HepG2 (cell line): ENCODE results near the gene CDC26. TPM values are rescaled to one million over a fixed set of nuclear protein-coding genes. Genes with fewer than 3 reads are reported as not detected.
A peak's percentile ranks its signal among the peaks of the same experiment; 100 is the strongest.

Experiments
- ATAC-seq: fragments of 200-7000 bp; cut with Tn5 transposase; 3 replicates; pipeline ENCODE4 v1.9.1; 2020; ENCODE audit warnings: mild to moderate bottlenecking, moderate library complexity
- BruUV-seq: library from RNA; stranded (reverse); fragments of 400-500 nt; replicated peaks from 2 replicates; lab custom pipeline; 2021; lab: Mats Ljungman, UMichigan
- CTCF ChIA-PET: fragments of 300-600 bp; formaldehyde crosslinking; extraction: SDS; loops from one replicate; lab custom pipeline; 2021; ENCODE audit warnings: low total read pairs, inconsistent platforms, low intra/inter-chr PET ratio; lab: Yijun Ruan, JAX
- POLR2A ChIA-PET: fragments of 350-600 bp; sonication (Branson Sonifier 250); formaldehyde crosslinking; loops from one replicate; lab custom pipeline; 2020; ENCODE audit warnings: antibody characterized with exemption, inconsistent platforms; lab: Yijun Ruan, JAX
- DNase-seq: peaks from one replicate; pipeline ENCODE4 v3.0.0-alpha.2; 2015; ENCODE audit warnings: low spot score
- FAIRE-seq: peaks from 3 replicates; lab custom pipeline; 2011; peaks lifted over from hg19 to GRCh38; lab: Jason Lieb, UNC
- H2AFZ ChIP-seq: one replicate; pipeline ENCODE4 v1.6.1; 2011; ENCODE audit warnings: low read length, inconsistent platforms
- H3K27ac ChIP-seq: fragments of 300-600 bp; 3 replicates; pipeline ENCODE4 v1.8.0; 2011; ENCODE audit warnings: mixed run types, mild to moderate bottlenecking, mixed read lengths, low read length, inconsistent platforms; ENCODE audit not compliant: insufficient read depth; ENCODE audit errors: extremely low read length
- H3K27me3 ChIP-seq, 2 experiments: fragments of 200-600 bp in 1 of 2; 2 replicates in 1 of 2; 3 replicates in 1 of 2; pipeline versions ENCODE4 v1.6.0 to v1.8.0; 2011; ENCODE audit warnings: low read length in 2 of 2, mild to moderate bottlenecking in 2 of 2, moderate library complexity in 2 of 2, inconsistent platforms in 1 of 2; ENCODE audit not compliant: insufficient read depth in 2 of 2, control insufficient read depth in 1 of 2
- H3K36me3 ChIP-seq, 2 experiments: fragments of 200-600 bp in 1 of 2; replicated peaks in 1 of 2; 2 replicates in 1 of 2; 3 replicates in 1 of 2; pipeline versions ENCODE4 v1.5.1 to v1.8.0; 2011; ENCODE audit warnings: low read length in 2 of 2, inconsistent platforms in 1 of 2; ENCODE audit not compliant: insufficient read depth in 2 of 2, control insufficient read depth in 1 of 2
- H3K4me1 ChIP-seq: 2 replicates; pipeline ENCODE4 v1.5.1; 2012; ENCODE audit warnings: low read length, inconsistent platforms; ENCODE audit not compliant: insufficient read depth
- H3K4me2 ChIP-seq: 2 replicates; pipeline ENCODE4 v1.6.0; 2011; ENCODE audit warnings: low read depth, low read length, inconsistent platforms
- H3K4me3 ChIP-seq, 3 experiments: fragments of 200-600 bp in 1 of 3; sonication (generic), shearing (Covaris generic) in 1 of 3; replicated peaks in 1 of 3; 2 replicates each; pipeline ENCODE4 v1.5.1; 2011 to 2016; ENCODE audit warnings: low read length in 3 of 3, inconsistent platforms in 2 of 3, low read depth in 2 of 3, mild to moderate bottlenecking in 2 of 3, control low read depth in 1 of 3, mixed read lengths in 1 of 3; ENCODE audit not compliant: insufficient read depth in 1 of 3
- H3K79me2 ChIP-seq: one replicate; pipeline ENCODE4 v1.6.1; 2011; ENCODE audit warnings: low read length, inconsistent platforms; ENCODE audit not compliant: insufficient read depth
- H3K9ac ChIP-seq: 2 replicates; pipeline ENCODE4 v1.6.0; 2011; ENCODE audit warnings: mild to moderate bottlenecking, low read depth, low read length, inconsistent platforms; ENCODE audit not compliant: insufficient read depth
- H3K9me3 ChIP-seq: 2 replicates; pipeline ENCODE4 v1.5.1; 2012; ENCODE audit warnings: mild to moderate bottlenecking, low read length
- H4K20me1 ChIP-seq: 2 replicates; pipeline ENCODE4 v1.6.0; 2011; ENCODE audit warnings: inconsistent platforms, mild to moderate bottlenecking, low read length, moderate library complexity; ENCODE audit not compliant: insufficient read depth
- HES4 ChIP-seq: sonication (generic); formaldehyde crosslinking; IDR thresholded peaks from 2 replicates; pipeline ENCODE4 v1.9.0; 2021; ENCODE audit warnings: mild to moderate bottlenecking, missing genetic modification reagents, borderline replicate concordance
- MTERF4 ChIP-seq: sonication (generic); formaldehyde crosslinking; IDR thresholded peaks from 2 replicates; pipeline ENCODE4 v1.8.0; 2023; ENCODE audit warnings: mild to moderate bottlenecking, missing genetic modification reagents
- PAX8 ChIP-seq: sonication (generic); formaldehyde crosslinking; IDR thresholded peaks from 2 replicates; pipeline ENCODE4 v1.8.0; 2022; ENCODE audit warnings: mild to moderate bottlenecking, missing genetic modification reagents, borderline replicate concordance
- THAP11 ChIP-seq: IDR thresholded peaks from 2 replicates; pipeline ENCODE4 v1.6.1; 2016; ENCODE audit warnings: missing biosample characterization, missing genetic modification reagents
- ZBTB20 ChIP-seq: sonication (generic); formaldehyde crosslinking; IDR thresholded peaks from 2 replicates; pipeline ENCODE4 v1.8.1; 2023; ENCODE audit warnings: missing genetic modification reagents, low read depth, mild to moderate bottlenecking, borderline replicate concordance
- ZFP41 ChIP-seq: sonication (generic); formaldehyde crosslinking; IDR thresholded peaks from 2 replicates; pipeline ENCODE4 v1.4.0; 2020; ENCODE audit warnings: mild to moderate bottlenecking, missing genetic modification reagents, borderline replicate concordance
- ZNF235 ChIP-seq: sonication (generic); formaldehyde crosslinking; IDR thresholded peaks from 2 replicates; pipeline ENCODE4 v1.8.1; 2023; ENCODE audit warnings: mild to moderate bottlenecking, missing genetic modification reagents, borderline replicate concordance
- ZNF296 ChIP-seq: sonication (generic); formaldehyde crosslinking; conservative IDR thresholded peaks from 2 replicates; pipeline ENCODE4 v1.5.0; 2020; ENCODE audit warnings: mild to moderate bottlenecking, missing genetic modification reagents
- ZNF446 ChIP-seq: sonication (generic); formaldehyde crosslinking; IDR thresholded peaks from 2 replicates; pipeline ENCODE4 v1.5.0; 2020; ENCODE audit warnings: mild to moderate bottlenecking, missing genetic modification reagents
- ZNF607 ChIP-seq: sonication (generic); formaldehyde crosslinking; IDR thresholded peaks from 2 replicates; pipeline ENCODE4 v1.5.1; 2020; ENCODE audit warnings: missing genetic modification reagents, mild to moderate bottlenecking, borderline replicate concordance
- ZNF83 ChIP-seq: sonication (generic); formaldehyde crosslinking; IDR thresholded peaks from 2 replicates; pipeline ENCODE4 v1.4.0; 2020; ENCODE audit warnings: missing genetic modification reagents, mild to moderate bottlenecking, borderline replicate concordance
- WGBS: methylation state at CpG from one replicate; pipeline ENCODE4 v1.1.6; 2017; ENCODE audit warnings: low lambda C conversion rate; 5-methylcytosine and 5-hydroxymethylcytosine counted together
- in situ Hi-C: cut with HindIII; loops from 2 replicates; pipeline ENCODE4 v1.10.0; 2017; ENCODE audit warnings: low pct_unique_long_range_greater_than_20kb; ENCODE audit not compliant: extremely low pct_ligation_motif_present
- intact Hi-C: fragments of 100-400 bp; cut with micrococcal nuclease; formaldehyde crosslinking; loops from one replicate; pipeline ENCODE4 v1.10.0; 2022; ENCODE audit not compliant: unreplicated experiment
- polyA plus RNA-seq, 8 experiments: library from polyadenylated mRNA; depleted of rRNA in 3 of 8; stranded (reverse) in 7 of 8; unstranded in 1 of 8; fragments of >200 nt; fragmentation: Illumina TruSeq in 4 of 8; extraction: Trizol in 4 of 8; gene quantifications; 2 replicates each; pipeline versions ENCODE4 v1.2.1 to v1.2.3, GENCODE V29; 2011 to 2016; ENCODE audit warnings: low read depth in 4 of 8, missing spikeins in 1 of 8, mixed read lengths in 1 of 8; ENCODE audit not compliant: insufficient read depth in 1 of 8
- total RNA-seq, 5 experiments: library from RNA; depleted of rRNA; stranded (reverse); fragments of >200 nt; fragmentation: Illumina TruSeq; extraction: Trizol; gene quantifications; 2 replicates each; pipeline ENCODE4 v1.2.3, GENCODE V29; 2016; ENCODE audit warnings: low read depth in 1 of 5
- TF ChIP-seq, protein P1 (sequence below): sonication (generic); formaldehyde crosslinking; IDR thresholded peaks from 2 replicates; pipeline ENCODE4 v1.5.1; 2020; ENCODE audit warnings: missing genetic modification reagents, mild to moderate bottlenecking, borderline replicate concordance
- TF ChIP-seq, protein P2 (sequence below): sonication (generic); formaldehyde crosslinking; IDR thresholded peaks from 2 replicates; pipeline ENCODE4 v1.9.0; 2021; ENCODE audit warnings: mild to moderate bottlenecking, missing genetic modification reagents

The CDC26 gene
- total and polyA plus RNA-seq, 2 of the 13 experiments (the other 11 are each of a cell fraction or from before 2014, with no cell fraction given): 26.6 to 57.9 TPM

GRCh38 chr9:113221800-113222481, 53.4 kb downstream of the CDC26 start:
- Histone ChIP-seq H2AFZ (no peak overlapping the region), H3K4me2 (peak overlapping the region; percentile 80), H3K27me3 (peaks cover 0 to 3% of the 10 kb centered on the region in 2 experiments; a peak in 1 of 5 replicates), H3K9me3 (no peaks in the 10 kb centered on the region), H3K36me3 (no peaks in the 10 kb centered on the region; a peak in 1 of 5 replicates), H3K9ac (peak overlapping the region; percentile 97), H3K4me1 (peaks cover 60% of the 10 kb centered on the region), H3K79me2 (peaks cover 88% of the 10 kb centered on the region), H3K27ac (peak overlapping the region; percentile 86), H4K20me1 (no peaks in the 10 kb centered on the region; the same call in 1 of the 2 replicates), H3K4me3 (peak overlapping the region; percentile 66 to 91 (median 85))
- FAIRE-seq (no peak), DNase-seq (peak; percentile 15), ATAC-seq (peak; percentile 31)
- POLR2A ChIA-PET: interaction anchor here (0.8 to 2.8 kb wide), 21 partner anchors 8 to 429 kb away, joined by 3 to 40 read pairs (median 4); partner anchors contain the start of genes ALAD, C9orf43, CDC26 and POLE3
- CTCF ChIA-PET: no interaction called here
- in situ Hi-C loops (no loop called here), intact Hi-C loops (loop anchor here (2.0 to 5.0 kb wide), 4 partner anchors 40 to 85 kb away; partner anchors contain the start of genes CDC26, PRPF4 and SLC31A2)
- BruUV-seq: TSS peak; percentile 82
- 2% methylated on average over 16 of the region's 20 CpGs for WGBS
- 0 out of 2 replicates have a peak, but pooled peaks have one; percentile 9 for TF ChIP-seq ZNF607
- TF ChIP-seq ZFP41 (CRISPR knock-in tag): 0 out of 2 replicates have a peak, but pooled peaks have one; percentile 3
- TF ChIP-seq, protein P1, sequence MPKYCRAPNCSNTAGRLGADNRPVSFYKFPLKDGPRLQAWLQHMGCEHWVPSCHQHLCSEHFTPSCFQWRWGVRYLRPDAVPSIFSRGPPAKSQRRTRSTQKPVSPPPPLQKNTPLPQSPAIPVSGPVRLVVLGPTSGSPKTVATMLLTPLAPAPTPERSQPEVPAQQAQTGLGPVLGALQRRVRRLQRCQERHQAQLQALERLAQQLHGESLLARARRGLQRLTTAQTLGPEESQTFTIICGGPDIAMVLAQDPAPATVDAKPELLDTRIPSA (CRISPR knock-in tag): no peak
- TF ChIP-seq HES4 (CRISPR knock-in tag): peak; percentile 6; the same call in 1 of the 2 replicates
- 0 out of 2 replicates have a peak, but pooled peaks have one; percentile 45 for TF ChIP-seq ZNF446 (CRISPR knock-in tag)
- TF ChIP-seq ZBTB20 (CRISPR knock-in tag): 0 out of 2 replicates have a peak, but pooled peaks have one; percentile 0
- TF ChIP-seq, protein P2, sequence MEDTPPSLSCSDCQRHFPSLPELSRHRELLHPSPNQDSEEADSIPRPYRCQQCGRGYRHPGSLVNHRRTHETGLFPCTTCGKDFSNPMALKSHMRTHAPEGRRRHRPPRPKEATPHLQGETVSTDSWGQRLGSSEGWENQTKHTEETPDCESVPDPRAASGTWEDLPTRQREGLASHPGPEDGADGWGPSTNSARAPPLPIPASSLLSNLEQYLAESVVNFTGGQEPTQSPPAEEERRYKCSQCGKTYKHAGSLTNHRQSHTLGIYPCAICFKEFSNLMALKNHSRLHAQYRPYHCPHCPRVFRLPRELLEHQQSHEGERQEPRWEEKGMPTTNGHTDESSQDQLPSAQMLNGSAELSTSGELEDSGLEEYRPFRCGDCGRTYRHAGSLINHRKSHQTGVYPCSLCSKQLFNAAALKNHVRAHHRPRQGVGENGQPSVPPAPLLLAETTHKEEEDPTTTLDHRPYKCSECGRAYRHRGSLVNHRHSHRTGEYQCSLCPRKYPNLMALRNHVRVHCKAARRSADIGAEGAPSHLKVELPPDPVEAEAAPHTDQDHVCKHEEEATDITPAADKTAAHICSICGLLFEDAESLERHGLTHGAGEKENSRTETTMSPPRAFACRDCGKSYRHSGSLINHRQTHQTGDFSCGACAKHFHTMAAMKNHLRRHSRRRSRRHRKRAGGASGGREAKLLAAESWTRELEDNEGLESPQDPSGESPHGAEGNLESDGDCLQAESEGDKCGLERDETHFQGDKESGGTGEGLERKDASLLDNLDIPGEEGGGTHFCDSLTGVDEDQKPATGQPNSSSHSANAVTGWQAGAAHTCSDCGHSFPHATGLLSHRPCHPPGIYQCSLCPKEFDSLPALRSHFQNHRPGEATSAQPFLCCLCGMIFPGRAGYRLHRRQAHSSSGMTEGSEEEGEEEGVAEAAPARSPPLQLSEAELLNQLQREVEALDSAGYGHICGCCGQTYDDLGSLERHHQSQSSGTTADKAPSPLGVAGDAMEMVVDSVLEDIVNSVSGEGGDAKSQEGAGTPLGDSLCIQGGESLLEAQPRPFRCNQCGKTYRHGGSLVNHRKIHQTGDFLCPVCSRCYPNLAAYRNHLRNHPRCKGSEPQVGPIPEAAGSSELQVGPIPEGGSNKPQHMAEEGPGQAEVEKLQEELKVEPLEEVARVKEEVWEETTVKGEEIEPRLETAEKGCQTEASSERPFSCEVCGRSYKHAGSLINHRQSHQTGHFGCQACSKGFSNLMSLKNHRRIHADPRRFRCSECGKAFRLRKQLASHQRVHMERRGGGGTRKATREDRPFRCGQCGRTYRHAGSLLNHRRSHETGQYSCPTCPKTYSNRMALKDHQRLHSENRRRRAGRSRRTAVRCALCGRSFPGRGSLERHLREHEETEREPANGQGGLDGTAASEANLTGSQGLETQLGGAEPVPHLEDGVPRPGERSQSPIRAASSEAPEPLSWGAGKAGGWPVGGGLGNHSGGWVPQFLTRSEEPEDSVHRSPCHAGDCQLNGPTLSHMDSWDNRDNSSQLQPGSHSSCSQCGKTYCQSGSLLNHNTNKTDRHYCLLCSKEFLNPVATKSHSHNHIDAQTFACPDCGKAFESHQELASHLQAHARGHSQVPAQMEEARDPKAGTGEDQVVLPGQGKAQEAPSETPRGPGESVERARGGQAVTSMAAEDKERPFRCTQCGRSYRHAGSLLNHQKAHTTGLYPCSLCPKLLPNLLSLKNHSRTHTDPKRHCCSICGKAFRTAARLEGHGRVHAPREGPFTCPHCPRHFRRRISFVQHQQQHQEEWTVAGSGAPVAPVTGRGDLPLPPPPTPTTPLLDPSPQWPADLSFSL (CRISPR knock-in tag): peak; percentile 36; the same call in 1 of the 2 replicates
- TF ChIP-seq ZNF83 (CRISPR knock-in tag): 0 out of 2 replicates have a peak, but pooled peaks have one; percentile 50
- no peak for TF ChIP-seq THAP11 (CRISPR knock-in tag)
- TF ChIP-seq PAX8: peak; percentile 60; the same call in 1 of the 2 replicates
- TF ChIP-seq MTERF4 (CRISPR knock-in tag): peak; percentile 86
- no peak for TF ChIP-seq ZNF296
- TF ChIP-seq ZNF235 (CRISPR knock-in tag): no peak
